A673 (cell line): ENCODE data around the gene NPM3.

Source experiments
- EZH2 ChIP-seq: fragments of 200-600 bp; sonication (generic); IDR thresholded peaks from 2 replicates; pipeline ENCODE4 v1.6.1; 2017; ENCODE audit warnings: borderline replicate concordance, low read depth, mild to moderate bottlenecking, mixed read lengths, antibody characterized with exemption, low read length; ENCODE audit not compliant: poor library complexity, severe bottlenecking
- TF ChIP-seq, protein P1 (sequence below): fragments of 300-800, 200-600 bp; sonication (generic); conservative IDR thresholded peaks from 2 replicates; pipeline ENCODE4 v1.5.1; 2017; ENCODE audit warnings: low read depth, mild to moderate bottlenecking, antibody characterized with exemption, low read length, moderate library complexity, mixed read lengths

DNA sequence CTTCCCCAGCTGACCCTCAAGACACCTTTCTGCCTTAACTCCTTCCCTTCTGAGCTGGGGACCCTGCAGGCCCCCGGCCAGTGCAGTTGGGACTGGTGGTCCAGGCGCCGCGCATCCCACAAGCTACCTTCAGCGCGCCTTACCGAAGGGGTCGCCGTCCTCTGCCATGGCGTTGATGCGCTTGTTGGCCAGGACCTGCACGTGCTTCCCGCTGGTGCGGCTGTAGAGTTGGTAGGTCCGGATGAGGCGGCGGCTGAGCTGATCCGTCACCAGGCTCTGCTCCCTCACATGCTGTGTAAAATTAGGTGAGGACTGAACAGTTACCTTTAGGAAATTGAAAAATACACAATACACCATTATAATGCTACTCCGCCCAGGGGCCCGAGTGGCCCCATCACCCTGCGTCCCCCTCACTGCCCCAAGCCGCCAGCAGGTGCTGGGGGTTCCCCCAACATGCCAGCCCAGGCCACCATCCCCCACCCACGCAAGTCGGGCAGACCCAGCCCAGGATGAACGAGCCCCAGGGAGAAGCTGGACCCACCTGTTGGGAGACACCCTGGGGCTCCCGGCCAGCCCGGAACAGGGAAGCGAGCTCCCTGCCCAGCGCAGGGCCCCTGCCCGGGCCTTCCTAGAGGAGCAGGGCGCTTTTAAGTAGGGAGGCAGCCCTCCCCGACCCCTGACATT lies 8.5 kb downstream of the NPM3 start:
- TF ChIP-seq, protein P1, sequence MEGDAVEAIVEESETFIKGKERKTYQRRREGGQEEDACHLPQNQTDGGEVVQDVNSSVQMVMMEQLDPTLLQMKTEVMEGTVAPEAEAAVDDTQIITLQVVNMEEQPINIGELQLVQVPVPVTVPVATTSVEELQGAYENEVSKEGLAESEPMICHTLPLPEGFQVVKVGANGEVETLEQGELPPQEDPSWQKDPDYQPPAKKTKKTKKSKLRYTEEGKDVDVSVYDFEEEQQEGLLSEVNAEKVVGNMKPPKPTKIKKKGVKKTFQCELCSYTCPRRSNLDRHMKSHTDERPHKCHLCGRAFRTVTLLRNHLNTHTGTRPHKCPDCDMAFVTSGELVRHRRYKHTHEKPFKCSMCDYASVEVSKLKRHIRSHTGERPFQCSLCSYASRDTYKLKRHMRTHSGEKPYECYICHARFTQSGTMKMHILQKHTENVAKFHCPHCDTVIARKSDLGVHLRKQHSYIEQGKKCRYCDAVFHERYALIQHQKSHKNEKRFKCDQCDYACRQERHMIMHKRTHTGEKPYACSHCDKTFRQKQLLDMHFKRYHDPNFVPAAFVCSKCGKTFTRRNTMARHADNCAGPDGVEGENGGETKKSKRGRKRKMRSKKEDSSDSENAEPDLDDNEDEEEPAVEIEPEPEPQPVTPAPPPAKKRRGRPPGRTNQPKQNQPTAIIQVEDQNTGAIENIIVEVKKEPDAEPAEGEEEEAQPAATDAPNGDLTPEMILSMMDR: no peak
- TF ChIP-seq EZH2: no peak
